HL-60 (cell line): ENCODE measurements around the gene ANKRD44.

Experiments
- POLR2AphosphoS5 ChIP-seq: IDR thresholded peaks from 2 replicates; pipeline ENCODE4 v1.6.1; 2012; ENCODE audit warnings: low read depth
- TF ChIP-seq, protein P1 (sequence below): IDR thresholded peaks from one replicate; pipeline ENCODE4 v1.5.1; 2011; ENCODE audit warnings: low read length, control low read depth, inconsistent platforms; ENCODE audit not compliant: insufficient read depth

DNA sequence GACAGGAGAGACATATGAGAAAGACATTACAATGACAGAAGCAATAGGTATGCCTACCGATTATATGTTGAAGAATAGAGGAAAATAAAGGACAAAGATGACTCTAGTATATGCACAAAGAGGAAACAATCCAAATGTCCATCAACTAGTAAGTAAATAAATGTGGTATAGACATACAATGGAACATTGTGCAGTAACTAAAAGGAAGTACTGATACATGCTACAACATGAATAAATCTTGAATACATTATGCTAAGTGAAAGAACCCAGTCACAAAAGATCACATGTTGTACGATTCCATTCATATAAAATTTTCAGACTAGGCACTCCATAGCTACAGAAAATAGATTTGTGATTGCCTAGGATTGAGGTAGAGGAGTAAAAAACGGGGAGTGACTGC is 355.5 kb downstream of the ANKRD44 start:
- TF ChIP-seq, protein P1, sequence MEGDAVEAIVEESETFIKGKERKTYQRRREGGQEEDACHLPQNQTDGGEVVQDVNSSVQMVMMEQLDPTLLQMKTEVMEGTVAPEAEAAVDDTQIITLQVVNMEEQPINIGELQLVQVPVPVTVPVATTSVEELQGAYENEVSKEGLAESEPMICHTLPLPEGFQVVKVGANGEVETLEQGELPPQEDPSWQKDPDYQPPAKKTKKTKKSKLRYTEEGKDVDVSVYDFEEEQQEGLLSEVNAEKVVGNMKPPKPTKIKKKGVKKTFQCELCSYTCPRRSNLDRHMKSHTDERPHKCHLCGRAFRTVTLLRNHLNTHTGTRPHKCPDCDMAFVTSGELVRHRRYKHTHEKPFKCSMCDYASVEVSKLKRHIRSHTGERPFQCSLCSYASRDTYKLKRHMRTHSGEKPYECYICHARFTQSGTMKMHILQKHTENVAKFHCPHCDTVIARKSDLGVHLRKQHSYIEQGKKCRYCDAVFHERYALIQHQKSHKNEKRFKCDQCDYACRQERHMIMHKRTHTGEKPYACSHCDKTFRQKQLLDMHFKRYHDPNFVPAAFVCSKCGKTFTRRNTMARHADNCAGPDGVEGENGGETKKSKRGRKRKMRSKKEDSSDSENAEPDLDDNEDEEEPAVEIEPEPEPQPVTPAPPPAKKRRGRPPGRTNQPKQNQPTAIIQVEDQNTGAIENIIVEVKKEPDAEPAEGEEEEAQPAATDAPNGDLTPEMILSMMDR: no peak
- TF ChIP-seq POLR2AphosphoS5: no peak
